HepG2 (cell line): ENCODE data around the gene MEGF6. TPM values are rescaled to one million over a fixed set of nuclear protein-coding genes. Genes with fewer than 3 reads are reported as not detected.

Source experiments
- ATAC-seq: fragments of 200-7000 bp; cut with Tn5 transposase; 3 replicates; pipeline ENCODE4 v1.9.1; 2020; ENCODE audit warnings: mild to moderate bottlenecking, moderate library complexity
- BruUV-seq: library from RNA; stranded (reverse); fragments of 400-500 nt; replicated peaks from 2 replicates; lab custom pipeline; 2021; lab: Mats Ljungman, UMichigan
- CTCF ChIA-PET: fragments of 300-600 bp; formaldehyde crosslinking; extraction: SDS; loops from one replicate; lab custom pipeline; 2021; ENCODE audit warnings: low total read pairs, inconsistent platforms, low intra/inter-chr PET ratio; lab: Yijun Ruan, JAX
- POLR2A ChIA-PET: fragments of 350-600 bp; sonication (Branson Sonifier 250); formaldehyde crosslinking; loops from one replicate; lab custom pipeline; 2020; ENCODE audit warnings: antibody characterized with exemption, inconsistent platforms; lab: Yijun Ruan, JAX
- DNase-seq: peaks from one replicate; pipeline ENCODE4 v3.0.0-alpha.2; 2015; ENCODE audit warnings: low spot score
- FAIRE-seq: peaks from 3 replicates; lab custom pipeline; 2011; peaks lifted over from hg19 to GRCh38; lab: Jason Lieb, UNC
- H2AFZ ChIP-seq: one replicate; pipeline ENCODE4 v1.6.1; 2011; ENCODE audit warnings: low read length, inconsistent platforms
- H3K27ac ChIP-seq: fragments of 300-600 bp; 3 replicates; pipeline ENCODE4 v1.8.0; 2011; ENCODE audit warnings: mixed run types, mild to moderate bottlenecking, mixed read lengths, low read length, inconsistent platforms; ENCODE audit not compliant: insufficient read depth; ENCODE audit errors: extremely low read length
- H3K27me3 ChIP-seq, 2 experiments: fragments of 200-600 bp in 1 of 2; 2 replicates in 1 of 2; 3 replicates in 1 of 2; pipeline versions ENCODE4 v1.6.0 to v1.8.0; 2011; ENCODE audit warnings: low read length in 2 of 2, mild to moderate bottlenecking in 2 of 2, moderate library complexity in 2 of 2, inconsistent platforms in 1 of 2; ENCODE audit not compliant: insufficient read depth in 2 of 2, control insufficient read depth in 1 of 2
- H3K36me3 ChIP-seq, 2 experiments: fragments of 200-600 bp in 1 of 2; replicated peaks in 1 of 2; 2 replicates in 1 of 2; 3 replicates in 1 of 2; pipeline versions ENCODE4 v1.5.1 to v1.8.0; 2011; ENCODE audit warnings: low read length in 2 of 2, inconsistent platforms in 1 of 2; ENCODE audit not compliant: insufficient read depth in 2 of 2, control insufficient read depth in 1 of 2
- H3K4me1 ChIP-seq: 2 replicates; pipeline ENCODE4 v1.5.1; 2012; ENCODE audit warnings: low read length, inconsistent platforms; ENCODE audit not compliant: insufficient read depth
- H3K4me2 ChIP-seq: 2 replicates; pipeline ENCODE4 v1.6.0; 2011; ENCODE audit warnings: low read depth, low read length, inconsistent platforms
- H3K4me3 ChIP-seq, 3 experiments: fragments of 200-600 bp in 1 of 3; sonication (generic), shearing (Covaris generic) in 1 of 3; replicated peaks in 1 of 3; 2 replicates each; pipeline ENCODE4 v1.5.1; 2011 to 2016; ENCODE audit warnings: low read length in 3 of 3, inconsistent platforms in 2 of 3, low read depth in 2 of 3, mild to moderate bottlenecking in 2 of 3, control low read depth in 1 of 3, mixed read lengths in 1 of 3; ENCODE audit not compliant: insufficient read depth in 1 of 3
- H3K79me2 ChIP-seq: one replicate; pipeline ENCODE4 v1.6.1; 2011; ENCODE audit warnings: low read length, inconsistent platforms; ENCODE audit not compliant: insufficient read depth
- H3K9ac ChIP-seq: 2 replicates; pipeline ENCODE4 v1.6.0; 2011; ENCODE audit warnings: mild to moderate bottlenecking, low read depth, low read length, inconsistent platforms; ENCODE audit not compliant: insufficient read depth
- H3K9me3 ChIP-seq: 2 replicates; pipeline ENCODE4 v1.5.1; 2012; ENCODE audit warnings: mild to moderate bottlenecking, low read length
- H4K20me1 ChIP-seq: 2 replicates; pipeline ENCODE4 v1.6.0; 2011; ENCODE audit warnings: inconsistent platforms, mild to moderate bottlenecking, low read length, moderate library complexity; ENCODE audit not compliant: insufficient read depth
- DMTF1 ChIP-seq: sonication (generic); formaldehyde crosslinking; IDR thresholded peaks from 2 replicates; pipeline ENCODE4 v1.4.0; 2020; ENCODE audit warnings: mild to moderate bottlenecking, missing genetic modification reagents
- HNRNPH1 ChIP-seq: fragments of 200-400 bp; formaldehyde crosslinking; optimal IDR thresholded peaks from 2 replicates; pipeline ENCODE3; 2017; ENCODE audit warnings: mild to moderate bottlenecking, low read depth, low read length
- KAT8 ChIP-seq: IDR thresholded peaks from 2 replicates; pipeline ENCODE4 v1.6.1; 2016; ENCODE audit warnings: missing genetic modification reagents, missing compliant biosample characterization
- MAFK ChIP-seq, 2 experiments: IDR thresholded peaks in 1 of 2; conservative IDR thresholded peaks in 1 of 2; 2 replicates each; pipeline ENCODE4 v1.6.1; 2011; ENCODE audit warnings: improper control_type of control experiment in 2 of 2, low read length in 2 of 2
- MED13 ChIP-seq: sonication (generic); formaldehyde crosslinking; IDR thresholded peaks from 2 replicates; pipeline ENCODE4 v1.5.0; 2020; ENCODE audit warnings: missing genetic modification reagents
- RORA ChIP-seq: sonication (generic); formaldehyde crosslinking; IDR thresholded peaks from 2 replicates; pipeline ENCODE4 v1.5.0; 2020; ENCODE audit warnings: mild to moderate bottlenecking, missing genetic modification reagents, moderate library complexity
- SNAPC2 ChIP-seq: sonication (generic); formaldehyde crosslinking; IDR thresholded peaks from 2 replicates; pipeline ENCODE4 v1.8.1; 2022; ENCODE audit warnings: mild to moderate bottlenecking, missing genetic modification reagents
- TCF12 ChIP-seq, 2 experiments: fragments of 450-650 bp in 1 of 2; sonication (generic) in 1 of 2; formaldehyde crosslinking in 1 of 2; IDR thresholded peaks; 2 replicates each; pipeline versions ENCODE4 v1.6.1 to v1.8.0; 2017 to 2022; ENCODE audit warnings: antibody characterized with exemption in 1 of 2, mild to moderate bottlenecking in 1 of 2, missing genetic modification reagents in 1 of 2, moderate library complexity in 1 of 2
- THAP8 ChIP-seq: sonication (generic); formaldehyde crosslinking; IDR thresholded peaks from 2 replicates; pipeline ENCODE4 v1.5.1; 2020; ENCODE audit warnings: missing genetic modification reagents, mild to moderate bottlenecking, borderline replicate concordance
- YY1 ChIP-seq: IDR thresholded peaks from 2 replicates; pipeline ENCODE4 v1.6.1; 2011; ENCODE audit warnings: low read length, low read depth, moderate library complexity, mild to moderate bottlenecking; ENCODE audit not compliant: insufficient read depth, insufficient replicate concordance
- ZEB1 ChIP-seq: IDR thresholded peaks from 2 replicates; pipeline ENCODE4 v1.6.1; 2012; ENCODE audit warnings: mild to moderate bottlenecking, low read depth, inconsistent platforms; ENCODE audit not compliant: insufficient replicate concordance
- ZNF292 ChIP-seq: sonication (generic); formaldehyde crosslinking; IDR thresholded peaks from 2 replicates; pipeline ENCODE4 v1.8.1; 2022; ENCODE audit warnings: mild to moderate bottlenecking, low read depth, missing genetic modification reagents, borderline replicate concordance
- ZNF329 ChIP-seq: sonication (generic); formaldehyde crosslinking; IDR thresholded peaks from 2 replicates; pipeline ENCODE4 v1.9.0; 2021; ENCODE audit warnings: low read depth, mild to moderate bottlenecking, missing genetic modification reagents
- ZNF512B ChIP-seq: sonication (generic); formaldehyde crosslinking; IDR thresholded peaks from 2 replicates; pipeline ENCODE4 v1.5.1; 2020; ENCODE audit warnings: missing genetic modification reagents, mild to moderate bottlenecking, borderline replicate concordance
- ZNF691 ChIP-seq: sonication (generic); formaldehyde crosslinking; IDR thresholded peaks from 2 replicates; pipeline ENCODE4 v1.4.0; 2020; ENCODE audit warnings: missing genetic modification reagents, low read depth, mild to moderate bottlenecking, borderline replicate concordance
- WGBS: methylation state at CpG from one replicate; pipeline ENCODE4 v1.1.6; 2017; ENCODE audit warnings: low lambda C conversion rate; 5-methylcytosine and 5-hydroxymethylcytosine counted together
- in situ Hi-C: cut with HindIII; loops from 2 replicates; pipeline ENCODE4 v1.10.0; 2017; ENCODE audit warnings: low pct_unique_long_range_greater_than_20kb; ENCODE audit not compliant: extremely low pct_ligation_motif_present
- intact Hi-C: fragments of 100-400 bp; cut with micrococcal nuclease; formaldehyde crosslinking; loops from one replicate; pipeline ENCODE4 v1.10.0; 2022; ENCODE audit not compliant: unreplicated experiment
- polyA plus RNA-seq, 8 experiments: library from polyadenylated mRNA; depleted of rRNA in 3 of 8; stranded (reverse) in 7 of 8; unstranded in 1 of 8; fragments of >200 nt; fragmentation: Illumina TruSeq in 4 of 8; extraction: Trizol in 4 of 8; gene quantifications; 2 replicates each; pipeline versions ENCODE4 v1.2.1 to v1.2.3, GENCODE V29; 2011 to 2016; ENCODE audit warnings: low read depth in 4 of 8, missing spikeins in 1 of 8, mixed read lengths in 1 of 8; ENCODE audit not compliant: insufficient read depth in 1 of 8
- total RNA-seq, 5 experiments: library from RNA; depleted of rRNA; stranded (reverse); fragments of >200 nt; fragmentation: Illumina TruSeq; extraction: Trizol; gene quantifications; 2 replicates each; pipeline ENCODE4 v1.2.3, GENCODE V29; 2016; ENCODE audit warnings: low read depth in 1 of 5

MEGF6 gene
- total and polyA plus RNA-seq, 2 of the 13 experiments (the other 11 are each of a cell fraction or from before 2014, with no cell fraction given) = 1.9 TPM

- Histone ChIP-seq H2AFZ (no peak overlapping the region), H3K4me1 (peaks cover 12% of the 10 kb centered on the region), H3K4me2 (no peak overlapping the region), H3K79me2 (no peaks in the 10 kb centered on the region), H3K27ac (no peak overlapping the region), H3K36me3 (no peaks in the 10 kb centered on the region), H3K27me3 (peaks cover 33 to 93% of the 10 kb centered on the region in 2 experiments), H3K9me3 (no peaks in the 10 kb centered on the region), H4K20me1 (no peaks in the 10 kb centered on the region), H3K9ac (no peak overlapping the region), H3K4me3 (no peak overlapping the region)
- WGBS = 0% methylated on average over 1 of the region's 16 CpGs
- ATAC-seq = no peak
- no peak for TF ChIP-seq THAP8 (CRISPR knock-in tag)
- TF ChIP-seq ZEB1 = no peak
- no peak for TF ChIP-seq ZNF691 (CRISPR knock-in tag)
- no peak for TF ChIP-seq MAFK (conservative IDR thresholded peaks at IDR 0.05 in 1 of 2, IDR thresholded peaks at IDR 0.05 in 1 of 2; ENCODE audit: low read length in 2 of 2)
- TF ChIP-seq ZNF329 (CRISPR knock-in tag) = no peak
- no peak for TF ChIP-seq RORA (CRISPR knock-in tag)
- no peak for TF ChIP-seq KAT8 (CRISPR knock-in tag)
- TF ChIP-seq DMTF1 (CRISPR knock-in tag) = no peak
- TF ChIP-seq HNRNPH1 = no peak
- TF ChIP-seq MED13 (CRISPR knock-in tag) = no peak
- TF ChIP-seq ZNF292 (CRISPR knock-in tag) = no peak
- no peak for TF ChIP-seq SNAPC2
- TF ChIP-seq ZNF512B (CRISPR knock-in tag) = no peak
- TF ChIP-seq TCF12 (IDR thresholded peaks at IDR 0.05) = no peak
- TF ChIP-seq TCF12 (CRISPR knock-in tag; IDR thresholded peaks at IDR 0.05) = no peak
- no peak for TF ChIP-seq YY1
- in situ Hi-C loops = no loop called here
- ChIA-PET POLR2A (no interaction called here), CTCF (no interaction called here)
- FAIRE-seq = no peak
- no peak for DNase-seq
- intact Hi-C loops = no loop called here
- BruUV-seq = no TSS peak
Measured at GRCh38 chr1:3599286-3599811, 12.0 kb downstream of the MEGF6 start.
